GM12878 (cell line): ENCODE results near the gene RASA1. TPM values are rescaled to one million over a fixed set of nuclear protein-coding genes. Genes with fewer than 3 reads are reported as not detected.

Source experiments
- ATAC-seq: fragments of 200-7000 bp; cut with Tn5 transposase; 3 replicates; pipeline ENCODE4 v1.9.1; 2020; ENCODE audit warnings: mild to moderate bottlenecking, moderate library complexity
- BruUV-seq: library from RNA; stranded (reverse); fragments of 400-500 nt; replicated peaks from 2 replicates; lab custom pipeline; 2021; lab: Mats Ljungman, UMichigan
- CTCF ChIA-PET: fragments of 300-600 bp; sonication (Branson Sonifier 250); formaldehyde crosslinking; extraction: SDS; loops from one replicate; lab custom pipeline; 2021; ENCODE audit warnings: inconsistent platforms; lab: Yijun Ruan, JAX
- POLR2A ChIA-PET: fragments of 350-600 bp; formaldehyde crosslinking; extraction: SDS; loops from one replicate; lab custom pipeline; 2021; ENCODE audit warnings: inconsistent platforms; lab: Charles Lee
- RAD21 ChIA-PET: fragments of 300-600 bp; sonication (Branson Sonifier 250); formaldehyde crosslinking; loops from one replicate; lab custom pipeline; 2023; ENCODE audit warnings: antibody characterized with exemption; ENCODE audit not compliant: unreplicated experiment; lab: Charles Lee
- SMC1A ChIA-PET: fragments of 300-600 bp; sonication (Branson Sonifier 250); formaldehyde crosslinking; loops from one replicate; lab custom pipeline; 2023; ENCODE audit not compliant: unreplicated experiment, uncharacterized antibody; lab: Charles Lee
- DNase-seq: peaks from one replicate; pipeline ENCODE4 v3.0.0-alpha.2; 2011; ENCODE audit warnings: low read depth, low spot score
- FAIRE-seq: peaks from 3 replicates; lab custom pipeline; 2011; peaks lifted over from hg19 to GRCh38; lab: Jason Lieb, UNC
- H2AFZ ChIP-seq: 2 replicates; pipeline ENCODE4 v1.6.0; 2011; ENCODE audit warnings: low read depth, low read length, control low read depth; ENCODE audit not compliant: control insufficient read depth
- H3K27ac ChIP-seq: 2 replicates; pipeline ENCODE4 v1.5.1; 2011; ENCODE audit warnings: control low read depth; ENCODE audit not compliant: control insufficient read depth, insufficient read depth
- H3K27me3 ChIP-seq, 2 experiments: replicated peaks in 1 of 2; 2 replicates each; pipeline versions ENCODE4 v1.6.0 to v1.6.1; 2011; ENCODE audit warnings: low read length in 1 of 2; ENCODE audit not compliant: control insufficient read depth in 2 of 2, insufficient read depth in 2 of 2
- H3K36me3 ChIP-seq, 2 experiments: 2 replicates each; pipeline ENCODE4 v1.5.1; 2011; ENCODE audit warnings: low read length in 1 of 2; ENCODE audit not compliant: control insufficient read depth in 2 of 2, insufficient read depth in 2 of 2
- H3K4me1 ChIP-seq: 2 replicates; pipeline ENCODE4 v1.6.1; 2011; ENCODE audit warnings: mild to moderate bottlenecking, low read length, moderate library complexity, mixed read lengths; ENCODE audit not compliant: control insufficient read depth, insufficient read depth
- H3K4me2 ChIP-seq: 2 replicates; pipeline ENCODE4 v1.6.0; 2011; ENCODE audit warnings: control low read depth; ENCODE audit not compliant: control insufficient read depth, insufficient read depth
- H3K4me3 ChIP-seq: fragments of 200-600 bp; sonication (generic); 2 replicates; pipeline ENCODE4 v1.5.1; 2016
- H3K79me2 ChIP-seq: 2 replicates; pipeline ENCODE4 v1.6.0; 2011; ENCODE audit warnings: low read length; ENCODE audit not compliant: control insufficient read depth, insufficient read depth
- H3K9ac ChIP-seq: 2 replicates; pipeline ENCODE4 v1.8.0; 2011; ENCODE audit warnings: low read length, control low read depth, mixed read lengths; ENCODE audit not compliant: control insufficient read depth, insufficient read depth
- H3K9me3 ChIP-seq: replicated peaks from 3 replicates; pipeline ENCODE4 v1.5.1; 2011; ENCODE audit warnings: mild to moderate bottlenecking, low read length; ENCODE audit not compliant: control insufficient read depth, insufficient read depth
- H4K20me1 ChIP-seq: 2 replicates; pipeline ENCODE4 v1.6.0; 2011; ENCODE audit not compliant: control insufficient read depth, insufficient read depth
- BACH1 ChIP-seq: fragments of 450-650 bp; IDR thresholded peaks from 2 replicates; pipeline ENCODE4 v1.6.1; 2017; ENCODE audit warnings: mild to moderate bottlenecking, borderline replicate concordance
- BHLHE40 ChIP-seq, 2 experiments: fragments of 450-650 bp in 1 of 2; IDR thresholded peaks; 2 replicates each; pipeline ENCODE4 v1.6.1; 2011 to 2017; ENCODE audit warnings: low read depth in 2 of 2, borderline replicate concordance in 1 of 2, improper control_type of control experiment in 1 of 2, low read length in 1 of 2, mild to moderate bottlenecking in 1 of 2
- CREM ChIP-seq: IDR thresholded peaks from 2 replicates; pipeline ENCODE4 v1.6.1; 2014; ENCODE audit warnings: antibody characterized with exemption, low read depth
- CUX1 ChIP-seq: IDR thresholded peaks from 2 replicates; pipeline ENCODE4 v1.6.1; 2012; ENCODE audit warnings: improper control_type of control experiment, low read depth, low read length; ENCODE audit not compliant: insufficient replicate concordance
- IKZF2 ChIP-seq, 2 experiments: fragments of 450-650 bp; IDR thresholded peaks; 2 replicates each; pipeline ENCODE4 v1.6.1; 2017; ENCODE audit warnings: mild to moderate bottlenecking in 2 of 2, moderate library complexity in 2 of 2
- MTA2 ChIP-seq: fragments of 450-650 bp; IDR thresholded peaks from 2 replicates; pipeline ENCODE4 v1.6.1; 2016; ENCODE audit warnings: low read depth, mild to moderate bottlenecking, moderate library complexity
- PKNOX1 ChIP-seq: fragments of 450-650 bp; IDR thresholded peaks from 2 replicates; pipeline ENCODE4 v1.6.1; 2016; ENCODE audit warnings: mild to moderate bottlenecking
- RUNX3 ChIP-seq: IDR thresholded peaks from 2 replicates; pipeline ENCODE4 v1.6.1; 2012; ENCODE audit warnings: low read length, inconsistent platforms
- SIN3A ChIP-seq: IDR thresholded peaks from 2 replicates; pipeline ENCODE4 v1.6.1; 2012; ENCODE audit warnings: low read depth, low read length, improper control_type of control experiment
- TARDBP ChIP-seq: IDR thresholded peaks from 2 replicates; pipeline ENCODE4 v1.6.1; 2016; ENCODE audit warnings: borderline replicate concordance
- TCF3 ChIP-seq: IDR thresholded peaks from 2 replicates; pipeline ENCODE4 v1.6.1; 2012; ENCODE audit warnings: low read depth, mild to moderate bottlenecking, low read length, borderline replicate concordance; ENCODE audit not compliant: insufficient read depth
- ZNF207 ChIP-seq: fragments of 450-650 bp; IDR thresholded peaks from 2 replicates; pipeline ENCODE4 v1.6.1; 2014; ENCODE audit warnings: antibody characterized with exemption, mild to moderate bottlenecking, borderline replicate concordance
- ZSCAN29 ChIP-seq: fragments of 450-650 bp; IDR thresholded peaks from 2 replicates; pipeline ENCODE4 v1.6.1; 2017; ENCODE audit warnings: mild to moderate bottlenecking, moderate library complexity
- WGBS: methylation state at CpG from one replicate; pipeline ENCODE4 v1.1.6; 2016; ENCODE audit warnings: low lambda C conversion rate; ENCODE audit not compliant: insufficient replicate concordance, insufficient coverage; ENCODE audit errors: missing lambda C conversion rate; 5-methylcytosine and 5-hydroxymethylcytosine counted together
- in situ Hi-C: fragments of 300-500 bp; cut with MboI; formaldehyde crosslinking; loops from 9 replicates; pipeline ENCODE4 v1.14.3; 2018; ENCODE audit warnings: mixed read lengths
- intact Hi-C: fragments of 100-400 bp; cut with micrococcal nuclease; formaldehyde crosslinking; loops from one replicate; pipeline ENCODE4 v1.14.2; 2022; ENCODE audit not compliant: unreplicated experiment
- polyA plus RNA-seq, 11 experiments: library from polyadenylated mRNA; depleted of rRNA in 4 of 11; unstranded in 6 of 11; stranded (reverse) in 5 of 11; fragments of >200 nt; fragmentation: Nextera tagmentation in 4 of 11; fragmentation: Illumina TruSeq in 1 of 11; extraction: Ambion mirVana in 4 of 11; extraction: Trizol in 1 of 11; gene quantifications; 1 replicate in 1 of 11; 2 replicates in 10 of 11; pipeline versions ENCODE4 v1.2.1 to v1.2.3, GENCODE V29; 2011 to 2016; ENCODE audit warnings: inconsistent platforms in 2 of 11, missing spikeins in 2 of 11, low read depth in 1 of 11
- total RNA-seq, 4 experiments: library from RNA; depleted of rRNA in 3 of 4; stranded (reverse); fragments of >200 nt in 3 of 4; fragmentation: Illumina TruSeq in 1 of 4; extraction: Trizol in 1 of 4; gene quantifications; 2 replicates each; pipeline versions ENCODE4 v1.2.1 to v1.2.3, GENCODE V29; 2013 to 2021
- TF ChIP-seq, protein P1 (sequence below): IDR thresholded peaks from 2 replicates; pipeline ENCODE4 v1.6.1; 2012; ENCODE audit warnings: low read depth, low read length, improper control_type of control experiment
- TF ChIP-seq, protein P2 (sequence below): fragments of 450-650 bp; IDR thresholded peaks from 2 replicates; pipeline ENCODE4 v1.6.1; 2014; ENCODE audit warnings: mild to moderate bottlenecking

Gene RASA1
- total and polyA plus RNA-seq, 10 of the 15 experiments (the other 5 are each of a cell fraction or from before 2014, with no cell fraction given), result 7.8 to 72.3 (median 21.8) TPM

GRCh38 chr5:87282269-87282668 lies 14.6 kb downstream of the RASA1 start:
- Histone ChIP-seq H3K27me3 (no peaks in the 10 kb centered on the region), H3K9me3 (peaks cover 6% of the 10 kb centered on the region; the same call in 2 of the 3 replicates), H3K27ac (peak overlapping the region; percentile 26; the same call in 1 of the 2 replicates), H3K4me2 (no peak overlapping the region), H3K4me1 (no peaks in the 10 kb centered on the region), H3K36me3 (peaks cover 2 to 3% of the 10 kb centered on the region in 2 experiments; a peak in 3 of 4 replicates), H3K4me3 (peak overlapping the region; percentile 10; the same call in 1 of the 2 replicates), H3K79me2 (peaks cover 54% of the 10 kb centered on the region), H4K20me1 (no peaks in the 10 kb centered on the region), H3K9ac (no peak overlapping the region), H2AFZ (no peak overlapping the region)
- WGBS, result 76% methylated on average over 2 of the region's 2 CpGs
- no peak for FAIRE-seq
- RAD21 ChIA-PET, result interaction anchor here (1.6 kb wide), 1 partner anchor 213 kb away, joined by 3 read pairs; no protein-coding TSS in a partner anchor
- BruUV-seq, result no TSS peak
- in situ Hi-C loops (no loop called here), intact Hi-C loops (no loop called here)
- CTCF ChIA-PET, result no interaction called here
- no peak for DNase-seq
- SMC1A ChIA-PET, result interaction anchor here (1.3 kb wide), 1 partner anchor 18 kb away, joined by 3 read pairs; no protein-coding TSS in a partner anchor
- POLR2A ChIA-PET, result no interaction called here
- ATAC-seq, result peak; percentile 76
- TF ChIP-seq CREM (no peak), BHLHE40 (IDR thresholded peaks at IDR 0.05; ENCODE audit: borderline replicate concordance in 1 of 2, low read depth in 2 of 2, low read length in 1 of 2) (no peak), PKNOX1 (peak; percentile 44; the same call in 1 of the 2 replicates), TARDBP (no peak), RUNX3 (peak; percentile 65; the same call in 1 of the 2 replicates), TCF3 (no peak), CUX1 (no peak), ZSCAN29 (no peak), SIN3A (no peak), MTA2 (peak; percentile 61; the same call in 1 of the 2 replicates), BACH1 (no peak), IKZF2 (IDR thresholded peaks at IDR 0.05) (0 out of 4 replicates have a peak, but pooled peaks have one; percentile 24 to 28), ZNF207 (no peak)
- TF ChIP-seq, protein P1, sequence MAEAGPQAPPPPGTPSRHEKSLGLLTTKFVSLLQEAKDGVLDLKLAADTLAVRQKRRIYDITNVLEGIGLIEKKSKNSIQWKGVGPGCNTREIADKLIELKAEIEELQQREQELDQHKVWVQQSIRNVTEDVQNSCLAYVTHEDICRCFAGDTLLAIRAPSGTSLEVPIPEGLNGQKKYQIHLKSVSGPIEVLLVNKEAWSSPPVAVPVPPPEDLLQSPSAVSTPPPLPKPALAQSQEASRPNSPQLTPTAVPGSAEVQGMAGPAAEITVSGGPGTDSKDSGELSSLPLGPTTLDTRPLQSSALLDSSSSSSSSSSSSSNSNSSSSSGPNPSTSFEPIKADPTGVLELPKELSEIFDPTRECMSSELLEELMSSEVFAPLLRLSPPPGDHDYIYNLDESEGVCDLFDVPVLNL, result no peak
- TF ChIP-seq, protein P2, sequence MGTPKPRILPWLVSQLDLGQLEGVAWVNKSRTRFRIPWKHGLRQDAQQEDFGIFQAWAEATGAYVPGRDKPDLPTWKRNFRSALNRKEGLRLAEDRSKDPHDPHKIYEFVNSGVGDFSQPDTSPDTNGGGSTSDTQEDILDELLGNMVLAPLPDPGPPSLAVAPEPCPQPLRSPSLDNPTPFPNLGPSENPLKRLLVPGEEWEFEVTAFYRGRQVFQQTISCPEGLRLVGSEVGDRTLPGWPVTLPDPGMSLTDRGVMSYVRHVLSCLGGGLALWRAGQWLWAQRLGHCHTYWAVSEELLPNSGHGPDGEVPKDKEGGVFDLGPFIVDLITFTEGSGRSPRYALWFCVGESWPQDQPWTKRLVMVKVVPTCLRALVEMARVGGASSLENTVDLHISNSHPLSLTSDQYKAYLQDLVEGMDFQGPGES, result no peak
